ENCODE measurements around the gene MGAT4B. TPM values are rescaled to one million over a fixed set of nuclear protein-coding genes. Genes with fewer than 3 reads are reported as not detected.
A peak's percentile ranks its signal among the peaks of the same experiment; 100 is the strongest.

The MGAT4B gene
- total RNA-seq, 1 experiment from 2014 or later: 148 TPM

DNA sequence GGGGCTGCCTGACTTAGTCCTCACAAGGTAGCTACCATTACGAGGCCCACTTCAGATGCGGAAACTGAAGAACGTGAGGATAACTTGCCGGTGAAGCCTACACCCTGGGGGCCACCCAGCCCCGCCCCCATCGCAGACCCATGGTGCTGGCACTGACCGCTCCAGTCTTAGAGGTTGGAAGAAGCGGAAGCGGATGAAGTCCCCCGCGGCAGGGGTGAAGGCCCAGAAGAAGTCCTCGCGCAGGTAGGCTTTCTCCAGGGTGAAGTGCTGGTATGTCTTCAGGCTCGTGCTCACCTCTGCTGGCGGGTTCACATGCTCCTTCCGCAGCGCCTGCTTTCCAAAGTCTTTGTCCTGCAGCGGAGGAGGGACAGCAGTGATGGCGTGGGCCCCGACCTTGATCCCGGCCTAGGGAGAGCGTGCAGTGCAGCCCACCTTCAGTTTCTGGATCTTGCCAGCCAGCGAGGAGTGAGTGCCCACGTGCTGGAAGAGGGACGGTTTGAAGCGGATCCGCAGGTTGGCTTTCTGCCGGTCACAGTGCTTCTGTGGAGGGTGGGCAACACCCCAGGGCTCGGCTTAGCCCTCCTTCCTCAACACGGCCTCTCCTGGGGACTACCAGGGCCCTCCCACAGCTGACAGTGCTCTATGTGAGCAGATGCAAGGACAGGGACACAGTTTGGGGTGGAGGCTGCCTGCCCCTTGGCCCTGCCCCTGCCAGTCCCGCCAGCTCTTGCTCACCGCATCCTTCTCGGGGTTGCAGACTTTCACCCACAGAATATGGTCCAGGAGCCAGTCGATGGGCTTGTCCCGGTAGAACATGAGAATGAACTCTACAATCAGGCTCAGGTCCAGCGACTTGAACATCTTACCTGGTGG lies 7.7 kb downstream of the MGAT4B start:
- TSS peak; percentile 12 for BruUV-seq (replicated peaks)
- ChIA-PET CTCF (no interaction called here), RAD21 (ENCODE audit: low non-redundant PET in 1 of 2, low total read pairs in 2 of 2, uncharacterized antibody in 2 of 2, unreplicated experiment in 2 of 2) (no interaction called here), POLR2A (interaction anchor here (2.9 kb wide), 1 partner anchor 8 kb away, joined by 8 read pairs; the partner anchor contains the start of gene MGAT4B)
- no peak overlapping the region for H3K9ac ChIP-seq (ENCODE audit: low read length)
- peaks cover 26 to 46% of the 10 kb centered on the region in 2 experiments for H3K4me1 ChIP-seq (ENCODE audit: control insufficient read depth in 1 of 2, insufficient read depth in 2 of 2, low read length in 2 of 2)
- H3K4me2 ChIP-seq (ENCODE audit: low read length): no peak overlapping the region
- H3K36me3 ChIP-seq (ENCODE audit: control insufficient read depth in 1 of 2, insufficient read depth in 2 of 2, low read length in 2 of 2): peaks cover 5 to 20% of the 10 kb centered on the region in 2 experiments; a peak in 1 of 4 replicates
- no peaks in the 10 kb centered on the region for H4K20me1 ChIP-seq (ENCODE audit: insufficient read depth)
- no peak overlapping the region for H3K4me3 ChIP-seq (replicated peaks in 1 of 2; ENCODE audit: low read depth in 1 of 2, low read length in 2 of 2)
- no peaks in the 10 kb centered on the region for H3K9me2 ChIP-seq (ENCODE audit: insufficient read depth)
- no peaks in the 10 kb centered on the region for H3K27me3 ChIP-seq (ENCODE audit: insufficient read depth, low read length)
- no peak overlapping the region for H3K27ac ChIP-seq (ENCODE audit: low read depth, low read length)
- DNase-seq (ENCODE audit: low read depth, low spot score) (no peak), ATAC-seq (no peak)
- H3K9me3 ChIP-seq (ENCODE audit: control insufficient read depth in 1 of 2, insufficient read depth in 1 of 2, low read depth in 1 of 2, low read length in 2 of 2): no peaks in the 10 kb centered on the region
- intact Hi-C loops (cut with micrococcal nuclease): no loop called here
- no peak overlapping the region for H2AFZ ChIP-seq (ENCODE audit: low read depth, low read length, poor library complexity, severe bottlenecking)
- peaks cover 31% of the 10 kb centered on the region; the same call in 1 of the 2 replicates for H3K79me2 ChIP-seq (ENCODE audit: insufficient read depth, low read length)
- TF ChIP-seq, protein P1, sequence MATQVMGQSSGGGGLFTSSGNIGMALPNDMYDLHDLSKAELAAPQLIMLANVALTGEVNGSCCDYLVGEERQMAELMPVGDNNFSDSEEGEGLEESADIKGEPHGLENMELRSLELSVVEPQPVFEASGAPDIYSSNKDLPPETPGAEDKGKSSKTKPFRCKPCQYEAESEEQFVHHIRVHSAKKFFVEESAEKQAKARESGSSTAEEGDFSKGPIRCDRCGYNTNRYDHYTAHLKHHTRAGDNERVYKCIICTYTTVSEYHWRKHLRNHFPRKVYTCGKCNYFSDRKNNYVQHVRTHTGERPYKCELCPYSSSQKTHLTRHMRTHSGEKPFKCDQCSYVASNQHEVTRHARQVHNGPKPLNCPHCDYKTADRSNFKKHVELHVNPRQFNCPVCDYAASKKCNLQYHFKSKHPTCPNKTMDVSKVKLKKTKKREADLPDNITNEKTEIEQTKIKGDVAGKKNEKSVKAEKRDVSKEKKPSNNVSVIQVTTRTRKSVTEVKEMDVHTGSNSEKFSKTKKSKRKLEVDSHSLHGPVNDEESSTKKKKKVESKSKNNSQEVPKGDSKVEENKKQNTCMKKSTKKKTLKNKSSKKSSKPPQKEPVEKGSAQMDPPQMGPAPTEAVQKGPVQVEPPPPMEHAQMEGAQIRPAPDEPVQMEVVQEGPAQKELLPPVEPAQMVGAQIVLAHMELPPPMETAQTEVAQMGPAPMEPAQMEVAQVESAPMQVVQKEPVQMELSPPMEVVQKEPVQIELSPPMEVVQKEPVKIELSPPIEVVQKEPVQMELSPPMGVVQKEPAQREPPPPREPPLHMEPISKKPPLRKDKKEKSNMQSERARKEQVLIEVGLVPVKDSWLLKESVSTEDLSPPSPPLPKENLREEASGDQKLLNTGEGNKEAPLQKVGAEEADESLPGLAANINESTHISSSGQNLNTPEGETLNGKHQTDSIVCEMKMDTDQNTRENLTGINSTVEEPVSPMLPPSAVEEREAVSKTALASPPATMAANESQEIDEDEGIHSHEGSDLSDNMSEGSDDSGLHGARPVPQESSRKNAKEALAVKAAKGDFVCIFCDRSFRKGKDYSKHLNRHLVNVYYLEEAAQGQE (IDR thresholded peaks at IDR 0.05; ENCODE audit: low read depth): no peak
- TF ChIP-seq POLR2AphosphoS5 (IDR thresholded peaks at IDR 0.05; ENCODE audit: low read depth, low read length) (no peak), CBX3 (IDR thresholded peaks at IDR 0.05; ENCODE audit: low read depth) (no peak), RAD21 (IDR thresholded peaks at IDR 0.05; ENCODE audit: low read depth) (no peak), POLR2A (IDR thresholded peaks at IDR 0.05; ENCODE audit: borderline replicate concordance, extremely low read depth, insufficient read depth, insufficient read length) (no peak), EGR1 (IDR thresholded peaks at IDR 0.05; ENCODE audit: low read depth) (no peak), TCF7L2 (IDR thresholded peaks at IDR 0.05; ENCODE audit: borderline replicate concordance, extremely low read depth, insufficient read depth, insufficient read length) (no peak), SIN3A (IDR thresholded peaks at IDR 0.05; ENCODE audit: low read depth) (no peak), EZH2phosphoT487 (IDR thresholded peaks at IDR 0.05; ENCODE audit: borderline replicate concordance) (no peak), SRF (IDR thresholded peaks at IDR 0.05; ENCODE audit: low read depth) (no peak), SP1 (IDR thresholded peaks at IDR 0.05; ENCODE audit: low read depth) (no peak), YY1 (IDR thresholded peaks at IDR 0.05; ENCODE audit: extremely low read depth, insufficient replicate concordance, low read depth, low read length) (no peak), ZNF274 (IDR thresholded peaks at IDR 0.05; ENCODE audit: low read depth, low read length) (no peak), ELF1 (IDR thresholded peaks at IDR 0.05; ENCODE audit: borderline replicate concordance, low read depth) (no peak)
- TF ChIP-seq, protein P2, sequence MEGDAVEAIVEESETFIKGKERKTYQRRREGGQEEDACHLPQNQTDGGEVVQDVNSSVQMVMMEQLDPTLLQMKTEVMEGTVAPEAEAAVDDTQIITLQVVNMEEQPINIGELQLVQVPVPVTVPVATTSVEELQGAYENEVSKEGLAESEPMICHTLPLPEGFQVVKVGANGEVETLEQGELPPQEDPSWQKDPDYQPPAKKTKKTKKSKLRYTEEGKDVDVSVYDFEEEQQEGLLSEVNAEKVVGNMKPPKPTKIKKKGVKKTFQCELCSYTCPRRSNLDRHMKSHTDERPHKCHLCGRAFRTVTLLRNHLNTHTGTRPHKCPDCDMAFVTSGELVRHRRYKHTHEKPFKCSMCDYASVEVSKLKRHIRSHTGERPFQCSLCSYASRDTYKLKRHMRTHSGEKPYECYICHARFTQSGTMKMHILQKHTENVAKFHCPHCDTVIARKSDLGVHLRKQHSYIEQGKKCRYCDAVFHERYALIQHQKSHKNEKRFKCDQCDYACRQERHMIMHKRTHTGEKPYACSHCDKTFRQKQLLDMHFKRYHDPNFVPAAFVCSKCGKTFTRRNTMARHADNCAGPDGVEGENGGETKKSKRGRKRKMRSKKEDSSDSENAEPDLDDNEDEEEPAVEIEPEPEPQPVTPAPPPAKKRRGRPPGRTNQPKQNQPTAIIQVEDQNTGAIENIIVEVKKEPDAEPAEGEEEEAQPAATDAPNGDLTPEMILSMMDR (IDR thresholded peaks at IDR 0.05 in 2 of 3, conservative IDR thresholded peaks at IDR 0.05 in 1 of 3; ENCODE audit: borderline replicate concordance in 1 of 3, insufficient read depth in 1 of 3, low read depth in 2 of 3, low read length in 2 of 3): no peak
- TF ChIP-seq, protein P3, sequence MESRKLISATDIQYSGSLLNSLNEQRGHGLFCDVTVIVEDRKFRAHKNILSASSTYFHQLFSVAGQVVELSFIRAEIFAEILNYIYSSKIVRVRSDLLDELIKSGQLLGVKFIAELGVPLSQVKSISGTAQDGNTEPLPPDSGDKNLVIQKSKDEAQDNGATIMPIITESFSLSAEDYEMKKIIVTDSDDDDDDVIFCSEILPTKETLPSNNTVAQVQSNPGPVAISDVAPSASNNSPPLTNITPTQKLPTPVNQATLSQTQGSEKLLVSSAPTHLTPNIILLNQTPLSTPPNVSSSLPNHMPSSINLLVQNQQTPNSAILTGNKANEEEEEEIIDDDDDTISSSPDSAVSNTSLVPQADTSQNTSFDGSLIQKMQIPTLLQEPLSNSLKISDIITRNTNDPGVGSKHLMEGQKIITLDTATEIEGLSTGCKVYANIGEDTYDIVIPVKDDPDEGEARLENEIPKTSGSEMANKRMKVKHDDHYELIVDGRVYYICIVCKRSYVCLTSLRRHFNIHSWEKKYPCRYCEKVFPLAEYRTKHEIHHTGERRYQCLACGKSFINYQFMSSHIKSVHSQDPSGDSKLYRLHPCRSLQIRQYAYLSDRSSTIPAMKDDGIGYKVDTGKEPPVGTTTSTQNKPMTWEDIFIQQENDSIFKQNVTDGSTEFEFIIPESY (IDR thresholded peaks at IDR 0.05; ENCODE audit: extremely low read depth, insufficient replicate concordance, low read length): no peak
- TF ChIP-seq, protein P4, sequence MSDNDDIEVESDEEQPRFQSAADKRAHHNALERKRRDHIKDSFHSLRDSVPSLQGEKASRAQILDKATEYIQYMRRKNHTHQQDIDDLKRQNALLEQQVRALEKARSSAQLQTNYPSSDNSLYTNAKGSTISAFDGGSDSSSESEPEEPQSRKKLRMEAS (IDR thresholded peaks at IDR 0.05): no peak
- TF ChIP-seq, protein P5, sequence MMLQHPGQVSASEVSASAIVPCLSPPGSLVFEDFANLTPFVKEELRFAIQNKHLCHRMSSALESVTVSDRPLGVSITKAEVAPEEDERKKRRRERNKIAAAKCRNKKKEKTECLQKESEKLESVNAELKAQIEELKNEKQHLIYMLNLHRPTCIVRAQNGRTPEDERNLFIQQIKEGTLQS (IDR thresholded peaks at IDR 0.05): no peak

Measured in HCT116 (cell line).